ENCODE data around the gene TMEM115. TPM values are rescaled to one million over a fixed set of nuclear protein-coding genes. Genes with fewer than 3 reads are reported as not detected.

Gene TMEM115, protein sequence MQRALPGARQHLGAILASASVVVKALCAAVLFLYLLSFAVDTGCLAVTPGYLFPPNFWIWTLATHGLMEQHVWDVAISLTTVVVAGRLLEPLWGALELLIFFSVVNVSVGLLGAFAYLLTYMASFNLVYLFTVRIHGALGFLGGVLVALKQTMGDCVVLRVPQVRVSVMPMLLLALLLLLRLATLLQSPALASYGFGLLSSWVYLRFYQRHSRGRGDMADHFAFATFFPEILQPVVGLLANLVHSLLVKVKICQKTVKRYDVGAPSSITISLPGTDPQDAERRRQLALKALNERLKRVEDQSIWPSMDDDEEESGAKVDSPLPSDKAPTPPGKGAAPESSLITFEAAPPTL
- 42.5 TPM for total RNA-seq (ENCODE audit: unreplicated experiment)
- long read RNA-seq, transcript TMEM115-201 (2 exons, 2,197 nt), result major isoform, 65 of 66 reads
- long read RNA-seq, partial matches to known transcripts, result 1 of 66 reads
- long read RNA-seq, other reads (novel, unspliced or antisense), result 0 of 66 reads

DNA sequence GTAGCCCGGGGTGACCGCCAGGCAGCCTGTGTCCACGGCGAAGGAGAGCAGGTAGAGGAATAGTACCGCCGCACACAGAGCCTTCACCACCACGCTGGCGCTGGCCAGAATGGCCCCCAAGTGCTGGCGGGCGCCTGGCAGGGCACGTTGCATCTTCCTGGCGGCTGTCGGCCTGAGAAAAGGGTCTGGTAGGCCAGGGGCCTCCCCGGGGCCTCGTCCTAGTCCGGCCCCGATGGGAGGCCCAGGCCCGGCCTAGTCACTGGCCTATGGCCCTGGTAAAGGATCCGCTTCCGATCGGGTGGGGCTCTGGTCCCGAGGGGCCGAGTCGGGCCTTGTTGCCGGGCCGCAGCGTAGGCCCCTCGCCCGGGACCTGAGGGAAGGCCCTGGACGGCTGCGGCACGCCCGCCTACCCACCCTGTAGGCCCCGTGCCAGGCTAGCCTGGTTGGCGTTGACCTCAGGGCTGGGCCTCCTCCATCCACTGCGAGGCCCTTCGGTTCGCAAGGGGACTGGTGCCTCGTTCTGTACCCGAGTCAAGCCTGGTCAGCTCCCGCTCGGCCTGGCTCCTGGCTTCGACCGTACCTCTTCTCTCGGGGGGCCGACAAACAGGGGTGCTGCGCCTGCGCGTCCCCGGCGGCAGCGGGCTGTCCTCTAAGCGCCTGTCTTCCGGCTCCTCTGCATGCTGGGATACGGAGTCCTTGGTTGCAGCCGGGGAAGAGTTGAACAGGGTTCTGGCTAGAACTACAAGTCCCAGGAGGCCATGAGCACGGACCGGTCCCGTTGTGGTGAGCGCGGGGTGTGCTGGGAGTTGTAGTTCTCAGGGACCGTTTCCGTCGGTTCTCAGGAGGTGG lies at the start of gene TMEM115:
TSS of gene TMEM115 (minus strand) at position 611 of the 849 bp plus-strand sequence. CDS start at position 153, 458 bp downstream.
- peaks cover 6% of the 10 kb centered on the region for H3K27me3 Mint-ChIP-seq (ENCODE audit: unreplicated experiment)
- H3K36me3 Mint-ChIP-seq (ENCODE audit: unreplicated experiment), result no peaks in the 10 kb centered on the region
- H3K9me3 Mint-ChIP-seq (ENCODE audit: unreplicated experiment), result peaks cover 9% of the 10 kb centered on the region

DNA sequence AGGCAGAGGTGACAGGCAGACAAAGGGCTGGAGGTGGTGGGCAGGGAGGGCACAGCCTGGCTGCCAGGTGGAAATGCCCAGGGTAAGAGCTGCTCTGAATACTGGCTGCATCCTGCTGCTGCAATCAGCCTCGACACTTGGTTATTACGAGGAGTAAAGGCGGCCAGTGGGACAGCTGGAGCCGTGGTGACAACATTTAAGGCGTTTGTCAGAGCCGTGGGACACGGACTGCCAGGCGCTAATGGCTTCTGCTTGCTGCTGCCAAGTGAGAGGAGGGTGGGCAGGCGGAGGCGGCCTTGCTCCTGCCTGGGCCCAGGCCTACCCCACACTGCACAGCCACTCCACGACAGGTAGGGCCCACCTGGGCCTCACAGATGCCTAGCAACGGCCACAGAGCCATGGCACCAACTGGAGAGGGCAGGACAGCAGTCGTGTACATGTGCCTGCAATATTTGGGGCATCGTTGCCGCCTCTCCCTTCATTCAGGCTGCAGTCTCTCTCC lies 49.2 kb upstream of the TMEM115 start:
- H3K9me3 Mint-ChIP-seq (ENCODE audit: unreplicated experiment), result peaks cover 3% of the 10 kb centered on the region
- no peaks in the 10 kb centered on the region for H3K36me3 Mint-ChIP-seq (ENCODE audit: unreplicated experiment)
- no peak for DNase-seq
- no peak overlapping the region for H3K27ac Mint-ChIP-seq (ENCODE audit: unreplicated experiment)
- no peaks in the 10 kb centered on the region for H3K4me1 Mint-ChIP-seq (ENCODE audit: low read depth, unreplicated experiment)
- TF ChIP-seq, protein P1, sequence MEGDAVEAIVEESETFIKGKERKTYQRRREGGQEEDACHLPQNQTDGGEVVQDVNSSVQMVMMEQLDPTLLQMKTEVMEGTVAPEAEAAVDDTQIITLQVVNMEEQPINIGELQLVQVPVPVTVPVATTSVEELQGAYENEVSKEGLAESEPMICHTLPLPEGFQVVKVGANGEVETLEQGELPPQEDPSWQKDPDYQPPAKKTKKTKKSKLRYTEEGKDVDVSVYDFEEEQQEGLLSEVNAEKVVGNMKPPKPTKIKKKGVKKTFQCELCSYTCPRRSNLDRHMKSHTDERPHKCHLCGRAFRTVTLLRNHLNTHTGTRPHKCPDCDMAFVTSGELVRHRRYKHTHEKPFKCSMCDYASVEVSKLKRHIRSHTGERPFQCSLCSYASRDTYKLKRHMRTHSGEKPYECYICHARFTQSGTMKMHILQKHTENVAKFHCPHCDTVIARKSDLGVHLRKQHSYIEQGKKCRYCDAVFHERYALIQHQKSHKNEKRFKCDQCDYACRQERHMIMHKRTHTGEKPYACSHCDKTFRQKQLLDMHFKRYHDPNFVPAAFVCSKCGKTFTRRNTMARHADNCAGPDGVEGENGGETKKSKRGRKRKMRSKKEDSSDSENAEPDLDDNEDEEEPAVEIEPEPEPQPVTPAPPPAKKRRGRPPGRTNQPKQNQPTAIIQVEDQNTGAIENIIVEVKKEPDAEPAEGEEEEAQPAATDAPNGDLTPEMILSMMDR (IDR thresholded peaks at IDR 0.05; ENCODE audit: partially characterized antibody, unreplicated experiment), result no peak
- H3K27me3 Mint-ChIP-seq (ENCODE audit: unreplicated experiment), result peaks cover 11% of the 10 kb centered on the region
- no peak overlapping the region for H3K4me3 Mint-ChIP-seq (ENCODE audit: unreplicated experiment)

More for the DNA sequence above, at the start of gene TMEM115:
- Mint-ChIP-seq H3K27ac (ENCODE audit: unreplicated experiment) (peak within 1 kb of the TSS; percentile 76), H3K4me1 (ENCODE audit: low read depth, unreplicated experiment) (peaks cover 14% of the 10 kb centered on the region), H3K4me3 (ENCODE audit: unreplicated experiment) (peak within 1 kb of the TSS; percentile 94)
- DNase-seq, result peak; percentile 93
- TF ChIP-seq, protein P1 (IDR thresholded peaks at IDR 0.05; ENCODE audit: partially characterized antibody, unreplicated experiment), result no peak

DNA sequence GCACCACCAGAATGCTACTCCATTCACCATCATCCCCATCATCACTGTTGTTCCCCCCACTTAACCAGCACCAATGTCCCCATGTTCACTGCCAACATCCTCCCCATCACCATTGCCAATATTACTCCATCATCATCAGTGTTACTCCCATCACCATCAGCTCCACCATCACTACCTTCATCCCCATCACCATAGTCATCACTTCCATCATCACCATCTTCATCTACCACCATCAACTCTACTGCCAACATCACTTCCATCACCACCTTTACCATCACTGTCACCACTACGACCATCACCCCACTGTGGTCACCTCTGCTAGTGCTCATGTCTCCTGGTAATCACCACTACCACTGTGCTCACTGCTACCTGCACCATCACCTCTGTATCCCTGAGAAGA lies 47.2 kb upstream of the TMEM115 start:
- H3K4me1 Mint-ChIP-seq (ENCODE audit: low read depth, unreplicated experiment), result no peaks in the 10 kb centered on the region
- H3K27me3 Mint-ChIP-seq (ENCODE audit: unreplicated experiment), result peaks cover 15% of the 10 kb centered on the region

DNA sequence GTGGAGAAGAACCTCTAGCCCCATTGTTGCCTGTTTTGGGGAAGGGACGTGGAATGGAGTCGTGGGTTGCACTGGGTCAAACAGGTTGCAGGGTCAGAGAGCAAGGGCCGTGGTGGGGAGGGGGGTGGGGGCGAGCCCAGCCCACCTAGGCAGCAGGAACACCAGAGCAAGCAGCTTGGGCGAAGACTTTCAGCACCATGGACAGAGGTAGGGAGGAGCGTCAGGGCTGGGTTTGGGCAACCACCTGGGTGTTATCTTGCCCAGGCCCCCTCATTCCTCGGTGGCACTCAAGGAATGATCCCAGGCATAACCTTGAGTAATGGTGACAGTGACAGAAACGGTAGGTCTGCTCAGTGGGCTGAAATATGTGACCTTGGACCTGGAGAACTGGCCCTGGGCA lies 45.9 kb upstream of the TMEM115 start:
- Mint-ChIP-seq H3K9me3 (ENCODE audit: unreplicated experiment) (peaks cover 3% of the 10 kb centered on the region), H3K4me1 (ENCODE audit: low read depth, unreplicated experiment) (no peaks in the 10 kb centered on the region), H3K27me3 (ENCODE audit: unreplicated experiment) (peaks cover 15% of the 10 kb centered on the region), H3K4me3 (ENCODE audit: unreplicated experiment) (no peak overlapping the region), H3K36me3 (ENCODE audit: unreplicated experiment) (no peaks in the 10 kb centered on the region), H3K27ac (ENCODE audit: unreplicated experiment) (no peak overlapping the region)
- TF ChIP-seq, protein P1 (IDR thresholded peaks at IDR 0.05; ENCODE audit: partially characterized antibody, unreplicated experiment), result no peak
- DNase-seq, result no peak

More for the DNA sequence above, 47.2 kb upstream of the TMEM115 start:
- TF ChIP-seq, protein P1 (IDR thresholded peaks at IDR 0.05; ENCODE audit: partially characterized antibody, unreplicated experiment), result no peak
- H3K36me3 Mint-ChIP-seq (ENCODE audit: unreplicated experiment), result no peaks in the 10 kb centered on the region
- no peak overlapping the region for H3K4me3 Mint-ChIP-seq (ENCODE audit: unreplicated experiment)
- H3K27ac Mint-ChIP-seq (ENCODE audit: unreplicated experiment), result no peak overlapping the region
- DNase-seq, result no peak
- H3K9me3 Mint-ChIP-seq (ENCODE audit: unreplicated experiment), result peaks cover 3% of the 10 kb centered on the region
